Peyer's patch (tissue), 4 donors: ENCODE results near the gene KRT79. TPM values are rescaled to one million over a fixed set of nuclear protein-coding genes. Genes with fewer than 3 reads are reported as not detected.
A peak's percentile ranks its signal among the peaks of the same experiment; 100 is the strongest.
"Not testable (repeated sequence)": the region's sequence is repeated elsewhere in the genome, so short reads cannot be mapped to it uniquely, and the experiment has no call there.

Experiments used
- DNase-seq, 3 donors: peaks; one replicate each; pipeline ENCODE4 v3.0.0-alpha.2; 2017 to 2019
- H3K27ac ChIP-seq, 4 donors: fragments of 200-600 bp; sonication (generic); one replicate each; pipeline ENCODE4 v1.5.1; 2016 to 2019
- H3K27me3 ChIP-seq, 2 donors: fragments of 200-600 bp; sonication (generic); one replicate each; pipeline ENCODE4 v1.5.1; 2019
- H3K36me3 ChIP-seq, 3 donors: fragments of 200-600 bp; sonication (generic); one replicate each; pipeline ENCODE4 v1.5.1; 2016 to 2019
- H3K4me1 ChIP-seq, 4 donors: fragments of 200-600 bp; sonication (generic); one replicate each; pipeline ENCODE4 v1.5.1; 2016 to 2019
- H3K4me3 ChIP-seq, 4 donors: fragments of 200-600 bp; sonication (generic); 1 replicate in 3 of 4; 2 replicates in 1 of 4; pipeline ENCODE4 v1.5.1; 2016 to 2019; ENCODE audit warnings: mild to moderate bottlenecking in 1 of 4
- H3K9me3 ChIP-seq, 4 donors: fragments of 200-600 bp; sonication (generic); one replicate each; pipeline ENCODE4 v1.5.1; 2016 to 2019; ENCODE audit warnings: mild to moderate bottlenecking in 1 of 4
- POLR2A ChIP-seq, 2 donors: fragments of 450-650 bp; IDR thresholded peaks; one replicate each; pipeline ENCODE4 v1.5.1; 2017; ENCODE audit warnings: antibody characterized with exemption in 2 of 2, mild to moderate bottlenecking in 2 of 2, moderate library complexity in 2 of 2
- total RNA-seq, 4 donors: library from RNA; depleted of rRNA; stranded (reverse); fragments of >200 nt; gene quantifications; one replicate each; pipeline ENCODE4 v1.1.0, GENCODE V29; 2016
- TF ChIP-seq, protein P1 (sequence below), 6 experiments: fragments of 450-650 bp in 4 of 6; fragments of 200-600 bp in 2 of 6; sonication (generic) in 1 of 6; IDR thresholded peaks; one replicate each; pipeline ENCODE4 v1.5.1; 2017 to 2019; ENCODE audit warnings: antibody characterized with exemption in 6 of 6, mild to moderate bottlenecking in 3 of 6, moderate library complexity in 1 of 6

KRT79 gene
- total RNA-seq, 4 donors from 2014 or later = not detected

DNA sequence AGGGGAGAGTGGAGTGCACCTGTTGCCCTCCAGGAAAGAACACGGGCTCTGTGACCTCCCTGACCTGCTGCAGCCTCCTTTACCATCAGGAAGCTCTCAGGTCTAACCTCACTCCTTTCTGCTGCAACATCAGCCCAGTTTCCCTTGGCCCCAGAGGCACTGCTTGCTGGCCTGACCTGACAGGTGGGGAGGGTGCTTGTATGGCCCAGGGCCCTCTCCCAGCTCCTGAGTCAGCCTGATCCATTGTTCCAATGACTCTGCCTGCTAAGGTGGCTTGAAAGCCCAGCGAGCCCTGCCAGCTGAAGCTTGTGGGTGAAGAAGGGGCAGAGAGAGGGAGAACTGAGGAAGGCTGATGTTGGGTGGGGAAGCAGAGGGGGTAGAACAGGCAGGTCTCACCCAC, 27.9 kb upstream of the KRT79 start:
- H3K27ac ChIP-seq = no peak overlapping the region
- H3K4me3 ChIP-seq = no peak overlapping the region
- DNase-seq = no peak
- no peaks in the 10 kb centered on the region for H3K27me3 ChIP-seq
- H3K9me3 ChIP-seq = no peaks in the 10 kb centered on the region
- no peaks in the 10 kb centered on the region for H3K36me3 ChIP-seq
- no peak for TF ChIP-seq POLR2A (IDR thresholded peaks at IDR 0.05)
- TF ChIP-seq, protein P1, sequence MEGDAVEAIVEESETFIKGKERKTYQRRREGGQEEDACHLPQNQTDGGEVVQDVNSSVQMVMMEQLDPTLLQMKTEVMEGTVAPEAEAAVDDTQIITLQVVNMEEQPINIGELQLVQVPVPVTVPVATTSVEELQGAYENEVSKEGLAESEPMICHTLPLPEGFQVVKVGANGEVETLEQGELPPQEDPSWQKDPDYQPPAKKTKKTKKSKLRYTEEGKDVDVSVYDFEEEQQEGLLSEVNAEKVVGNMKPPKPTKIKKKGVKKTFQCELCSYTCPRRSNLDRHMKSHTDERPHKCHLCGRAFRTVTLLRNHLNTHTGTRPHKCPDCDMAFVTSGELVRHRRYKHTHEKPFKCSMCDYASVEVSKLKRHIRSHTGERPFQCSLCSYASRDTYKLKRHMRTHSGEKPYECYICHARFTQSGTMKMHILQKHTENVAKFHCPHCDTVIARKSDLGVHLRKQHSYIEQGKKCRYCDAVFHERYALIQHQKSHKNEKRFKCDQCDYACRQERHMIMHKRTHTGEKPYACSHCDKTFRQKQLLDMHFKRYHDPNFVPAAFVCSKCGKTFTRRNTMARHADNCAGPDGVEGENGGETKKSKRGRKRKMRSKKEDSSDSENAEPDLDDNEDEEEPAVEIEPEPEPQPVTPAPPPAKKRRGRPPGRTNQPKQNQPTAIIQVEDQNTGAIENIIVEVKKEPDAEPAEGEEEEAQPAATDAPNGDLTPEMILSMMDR (IDR thresholded peaks at IDR 0.05) = no peak
- H3K4me1 ChIP-seq = no peaks in the 10 kb centered on the region

DNA sequence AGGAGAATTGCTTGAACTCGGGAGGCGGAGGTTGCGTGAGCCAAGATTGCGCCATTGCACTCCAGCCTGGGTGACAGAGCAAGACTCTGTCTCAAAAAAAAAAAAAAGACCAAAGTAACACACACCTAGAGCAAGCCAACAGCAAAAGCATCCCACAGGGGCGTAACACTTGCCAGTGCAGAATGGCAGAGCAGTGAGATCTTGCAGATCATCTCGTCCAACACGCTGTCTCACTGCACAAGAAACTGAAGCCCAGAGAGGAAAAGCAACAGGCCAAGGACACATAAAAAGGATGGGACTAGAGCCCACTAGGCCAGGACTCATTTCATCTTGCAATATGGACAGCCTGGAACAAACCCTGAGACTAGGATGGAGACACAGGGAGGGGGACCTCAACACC, 27.4 kb upstream of the KRT79 start:
- H3K4me3 ChIP-seq = no peak overlapping the region
- DNase-seq = no peak
- TF ChIP-seq POLR2A (IDR thresholded peaks at IDR 0.05) = no peak
- TF ChIP-seq, protein P1 (IDR thresholded peaks at IDR 0.05) = no peak
- no peaks in the 10 kb centered on the region for H3K4me1 ChIP-seq
- no peak overlapping the region for H3K27ac ChIP-seq
- H3K36me3 ChIP-seq = no peaks in the 10 kb centered on the region
- H3K27me3 ChIP-seq = no peaks in the 10 kb centered on the region
- no peaks in the 10 kb centered on the region for H3K9me3 ChIP-seq

DNA sequence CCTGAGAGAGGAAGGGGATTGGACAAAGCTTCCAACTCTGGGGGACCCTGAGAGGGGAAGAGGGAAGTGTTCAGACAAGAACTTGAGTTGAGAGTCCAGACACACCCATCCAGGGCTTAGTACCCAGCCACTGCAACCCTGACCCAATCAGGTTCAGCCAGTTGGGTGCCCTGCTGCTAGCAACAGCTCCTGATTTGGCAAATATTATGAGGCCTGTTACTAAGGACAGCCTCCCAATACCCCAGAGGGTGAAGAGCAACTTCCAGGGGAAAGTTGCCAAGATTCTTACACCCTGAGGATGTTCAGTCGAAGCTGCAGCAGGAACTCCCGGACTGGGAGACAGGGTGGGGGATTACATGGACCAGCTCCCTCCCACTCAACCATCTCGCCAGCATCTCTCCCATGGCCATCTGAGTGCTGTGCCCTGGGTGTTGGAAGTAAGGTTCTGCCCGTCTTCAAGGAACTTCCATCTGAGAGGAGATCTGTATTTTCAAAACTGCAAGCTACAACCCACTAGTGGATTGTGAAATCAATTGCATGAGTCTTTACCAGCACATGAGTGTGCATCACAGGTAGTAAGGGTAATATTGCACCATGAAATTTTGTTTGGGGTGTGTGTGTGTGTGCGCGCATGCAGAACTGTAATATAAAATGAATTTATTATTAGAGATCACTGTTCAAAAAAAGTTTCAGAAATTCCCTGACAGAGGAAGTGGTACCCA, 26.2 kb upstream of the KRT79 start:
- Histone ChIP-seq H3K27me3 (no peaks in the 10 kb centered on the region), H3K4me3 (no peak overlapping the region), H3K27ac (no peak overlapping the region), H3K9me3 (no peaks in the 10 kb centered on the region), H3K4me1 (no peaks in the 10 kb centered on the region), H3K36me3 (no peaks in the 10 kb centered on the region)
- TF ChIP-seq POLR2A (IDR thresholded peaks at IDR 0.05) = no peak
- TF ChIP-seq, protein P1 (IDR thresholded peaks at IDR 0.05) = no peak
- peak in 2 of 3 donors; percentile 55 to 63 for DNase-seq

DNA sequence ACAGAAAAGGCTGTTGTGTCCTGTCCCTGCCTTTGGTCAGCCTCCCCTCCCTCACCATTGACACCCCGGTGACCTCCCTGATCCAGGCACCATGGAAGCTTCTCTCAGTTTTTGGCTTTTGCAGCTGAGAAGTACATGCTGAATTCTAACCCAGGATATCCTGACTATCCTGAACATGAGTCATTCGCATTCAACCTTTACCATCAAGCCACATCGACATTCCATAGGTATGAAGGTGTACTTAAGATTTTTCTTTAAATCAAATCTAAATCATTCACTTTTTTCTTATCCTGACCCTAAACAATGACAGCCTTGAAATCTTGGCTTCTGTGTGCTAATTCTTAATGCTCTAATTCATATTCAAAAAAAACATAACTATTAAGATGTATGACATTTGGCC, 23.4 kb upstream of the KRT79 start:
- Histone ChIP-seq H3K4me1 (no peaks in the 10 kb centered on the region), H3K4me3 (no peak overlapping the region), H3K9me3 (no peaks in the 10 kb centered on the region), H3K36me3 (no peaks in the 10 kb centered on the region), H3K27me3 (no peaks in the 10 kb centered on the region), H3K27ac (no peak overlapping the region)
- no peak for TF ChIP-seq POLR2A (IDR thresholded peaks at IDR 0.05)
- DNase-seq = no peak

DNA sequence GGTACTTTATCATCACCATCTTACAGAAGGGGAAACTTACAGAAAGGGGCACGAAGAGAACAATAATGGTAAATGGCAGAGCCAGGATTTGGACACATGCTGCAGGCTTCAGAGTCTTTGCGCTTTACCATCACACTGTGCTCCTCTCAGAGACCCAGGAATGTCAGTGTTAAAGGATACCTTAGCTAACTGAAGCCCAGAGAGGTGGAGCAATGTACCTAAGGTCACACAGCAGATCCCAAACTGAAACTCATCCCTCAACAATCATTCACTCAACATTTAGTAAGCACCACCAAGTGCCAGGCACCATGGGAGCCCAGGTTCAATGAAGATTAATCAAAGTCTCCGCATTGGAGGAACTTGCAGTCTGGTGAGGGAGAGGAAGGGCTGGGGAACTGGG, 22.7 kb upstream of the KRT79 start:
- no peak overlapping the region for H3K27ac ChIP-seq
- no peaks in the 10 kb centered on the region for H3K9me3 ChIP-seq
- no peaks in the 10 kb centered on the region for H3K27me3 ChIP-seq
- no peak overlapping the region for H3K4me3 ChIP-seq
- no peaks in the 10 kb centered on the region for H3K36me3 ChIP-seq
- no peak for DNase-seq
- TF ChIP-seq POLR2A (IDR thresholded peaks at IDR 0.05) = no peak
- TF ChIP-seq, protein P1 (IDR thresholded peaks at IDR 0.05) = no peak
- H3K4me1 ChIP-seq = no peaks in the 10 kb centered on the region

DNA sequence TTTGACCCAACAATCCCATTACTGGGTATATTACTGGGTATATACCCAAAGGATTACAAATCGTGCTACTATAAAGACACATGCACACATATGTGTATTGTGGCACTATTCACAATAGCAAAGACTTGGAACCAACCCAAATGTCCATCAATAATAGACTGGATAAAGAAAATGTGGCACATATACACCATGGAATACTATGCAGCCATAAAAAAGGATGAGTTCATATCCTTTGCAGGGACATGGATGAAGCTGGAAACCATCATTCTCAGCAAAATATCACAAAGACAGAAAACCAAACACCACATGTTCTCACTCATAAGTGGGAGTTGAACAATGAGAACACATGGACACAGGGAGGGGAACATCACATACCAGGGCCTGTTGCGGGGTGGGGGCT, 22.0 kb upstream of the KRT79 start:
- H3K27me3 ChIP-seq, DNase-seq, H3K27ac ChIP-seq, H3K4me1 ChIP-seq, H3K9me3 ChIP-seq, H3K36me3 ChIP-seq, H3K4me3 ChIP-seq: not testable (repeated sequence)

DNA sequence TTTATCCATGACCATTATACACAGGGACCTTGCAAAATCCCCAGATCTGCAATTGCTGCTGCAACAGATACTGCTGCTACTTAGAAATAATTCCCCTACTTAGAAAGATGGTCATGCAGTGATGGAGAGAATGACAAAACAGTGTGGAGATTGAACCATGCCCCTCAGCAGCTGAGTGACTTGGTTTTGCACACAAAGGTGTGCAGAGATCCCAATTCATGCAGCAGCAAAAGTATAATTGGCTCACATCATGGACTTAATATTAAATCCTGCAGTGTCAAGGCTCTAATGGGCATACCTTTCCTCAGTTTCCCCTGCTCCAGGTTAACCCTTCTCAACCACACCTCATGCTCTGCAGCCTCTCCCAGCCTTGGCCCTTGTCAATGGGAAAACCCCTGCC, 17.7 kb upstream of the KRT79 start:
- no peaks in the 10 kb centered on the region for H3K4me1 ChIP-seq
- no peak overlapping the region for H3K4me3 ChIP-seq
- H3K27me3 ChIP-seq = no peaks in the 10 kb centered on the region
- H3K9me3 ChIP-seq = no peaks in the 10 kb centered on the region
- no peak overlapping the region for H3K27ac ChIP-seq
- TF ChIP-seq, protein P1 (IDR thresholded peaks at IDR 0.05) = no peak
- no peak for TF ChIP-seq POLR2A (IDR thresholded peaks at IDR 0.05)
- H3K36me3 ChIP-seq = no peaks in the 10 kb centered on the region
- DNase-seq = no peak
